Neural cell (in vitro differentiated cells): ENCODE measurements around the gene ATXN2L. TPM values are rescaled to one million over a fixed set of nuclear protein-coding genes. Genes with fewer than 3 reads are reported as not detected.

Experiments used
- H2AFZ ChIP-seq: fragments of 200-600, 300-800 bp; sonication (generic), shearing (Covaris generic); 2 replicates; pipeline ENCODE4 v1.6.0; 2014; ENCODE audit warnings: low read depth, mild to moderate bottlenecking, antibody characterized with exemption, low read length, moderate library complexity
- H3F3A ChIP-seq: fragments of 200-600 bp; shearing (Covaris generic); 2 replicates; pipeline ENCODE4 v1.6.1; 2016; ENCODE audit warnings: mild to moderate bottlenecking, moderate library complexity, mixed read lengths, antibody characterized with exemption, low read length; ENCODE audit not compliant: insufficient read depth, poor library complexity, severe bottlenecking
- H3K27ac ChIP-seq: fragments of 200-600, 300-800 bp; sonication (generic), shearing (Covaris generic); 2 replicates; pipeline ENCODE4 v1.5.1; 2014; ENCODE audit warnings: mild to moderate bottlenecking, low read length, moderate library complexity
- H3K27me3 ChIP-seq: fragments of 300-800, 200-600 bp; sonication (generic), shearing (Covaris generic); 2 replicates; pipeline ENCODE4 v1.6.0; 2014; ENCODE audit warnings: mild to moderate bottlenecking, low read depth, low read length, moderate library complexity; ENCODE audit not compliant: insufficient read depth
- H3K36me3 ChIP-seq: fragments of 300-800, 200-600 bp; sonication (generic), shearing (Covaris generic); 2 replicates; pipeline ENCODE4 v1.5.1; 2014; ENCODE audit warnings: mild to moderate bottlenecking, antibody characterized with exemption, low read length, moderate library complexity; ENCODE audit not compliant: insufficient read depth
- H3K4me2 ChIP-seq: fragments of 300-800, 200-600 bp; sonication (generic), shearing (Covaris generic); 2 replicates; pipeline ENCODE4 v1.6.0; 2014; ENCODE audit warnings: mild to moderate bottlenecking, low read length
- H3K4me3 ChIP-seq: fragments of 300-800, 200-600 bp; sonication (generic), shearing (Covaris generic); 2 replicates; pipeline ENCODE4 v1.5.1; 2014; ENCODE audit warnings: mild to moderate bottlenecking, low read length, moderate library complexity
- H3K79me2 ChIP-seq: fragments of 200-600 bp; shearing (Covaris generic); replicated peaks from 2 replicates; pipeline ENCODE4 v1.6.0; 2014; ENCODE audit warnings: mild to moderate bottlenecking, low read length, moderate library complexity; ENCODE audit not compliant: insufficient read depth
- H3K9ac ChIP-seq: fragments of 300-800, 200-600 bp; sonication (generic), shearing (Covaris generic); 2 replicates; pipeline ENCODE4 v1.6.1; 2016; ENCODE audit warnings: mild to moderate bottlenecking, low read length, mixed read lengths
- H3K9me2 ChIP-seq: fragments of 200-600 bp; shearing (Covaris generic); 2 replicates; pipeline ENCODE4 v1.6.1; 2016; ENCODE audit warnings: mild to moderate bottlenecking, low read length, mixed read lengths; ENCODE audit not compliant: insufficient read depth
- H3K9me3 ChIP-seq: fragments of 200-600, 300-800 bp; sonication (generic), shearing (Covaris generic); 2 replicates; pipeline ENCODE4 v1.6.1; 2016; ENCODE audit warnings: mild to moderate bottlenecking, mixed run types, low read length, moderate library complexity, mixed read lengths
- H4K20me1 ChIP-seq: fragments of 200-600 bp; shearing (Covaris generic); 2 replicates; pipeline ENCODE4 v1.6.1; 2016; ENCODE audit warnings: mild to moderate bottlenecking, mixed run types; ENCODE audit not compliant: insufficient read depth
- CTCF ChIP-seq: fragments of 450-650 bp; IDR thresholded peaks from 2 replicates; pipeline ENCODE4 v1.5.1; 2014; ENCODE audit warnings: antibody characterized with exemption, mild to moderate bottlenecking, moderate library complexity; ENCODE audit not compliant: poor library complexity, severe bottlenecking
- EP300 ChIP-seq: fragments of 450-650 bp; conservative IDR thresholded peaks from 2 replicates; pipeline ENCODE4 v1.6.1; 2014; ENCODE audit warnings: antibody characterized with exemption, mild to moderate bottlenecking, moderate library complexity; ENCODE audit not compliant: poor library complexity, severe bottlenecking
- EZH2 ChIP-seq: fragments of 200-600, 300-800 bp; shearing (Covaris generic), sonication (generic); IDR thresholded peaks from 2 replicates; pipeline ENCODE4 v1.6.1; 2014; ENCODE audit warnings: antibody characterized with exemption, low read length, borderline replicate concordance, mild to moderate bottlenecking; ENCODE audit not compliant: insufficient read depth, poor library complexity, severe bottlenecking
- MXI1 ChIP-seq: fragments of 450-650 bp; conservative IDR thresholded peaks from 2 replicates; pipeline ENCODE4 v1.6.1; 2014; ENCODE audit warnings: antibody characterized with exemption, mild to moderate bottlenecking; ENCODE audit not compliant: poor library complexity, severe bottlenecking
- POLR2AphosphoS5 ChIP-seq: IDR thresholded peaks from 2 replicates; pipeline ENCODE4 v1.6.1; 2012
- RAD21 ChIP-seq: fragments of 450-650 bp; conservative IDR thresholded peaks from 2 replicates; pipeline ENCODE4 v1.6.1; 2014; ENCODE audit warnings: antibody characterized with exemption, mild to moderate bottlenecking, moderate library complexity
- REST ChIP-seq: IDR thresholded peaks from 2 replicates; pipeline ENCODE4 v1.6.1; 2012; ENCODE audit warnings: borderline replicate concordance
- SMC3 ChIP-seq: fragments of 450-650 bp; conservative IDR thresholded peaks from 2 replicates; pipeline ENCODE4 v1.6.1; 2014; ENCODE audit warnings: antibody characterized with exemption, mild to moderate bottlenecking, moderate library complexity; ENCODE audit not compliant: poor library complexity
- TAF1 ChIP-seq: IDR thresholded peaks from 2 replicates; pipeline ENCODE4 v1.6.1; 2012; ENCODE audit warnings: low read depth
- polyA plus RNA-seq: library from polyadenylated mRNA; depleted of rRNA; stranded (reverse); fragments of >200 nt; gene quantifications from 2 replicates; pipeline ENCODE4 v1.2.3, GENCODE V29; 2014

ATXN2L gene
- polyA plus RNA-seq, 1 donor from 2014 or later = 24.0 TPM

- no peak overlapping the region for H3K9ac ChIP-seq
- H3K36me3 ChIP-seq = no peaks in the 10 kb centered on the region
- no peaks in the 10 kb centered on the region for H3F3A ChIP-seq
- peaks cover 23% of the 10 kb centered on the region for H3K79me2 ChIP-seq
- no peak overlapping the region for H3K27ac ChIP-seq
- H3K9me2 ChIP-seq = no peaks in the 10 kb centered on the region
- H3K4me3 ChIP-seq = no peak overlapping the region
- no peaks in the 10 kb centered on the region for H3K9me3 ChIP-seq
- H4K20me1 ChIP-seq = no peaks in the 10 kb centered on the region
- H3K27me3 ChIP-seq = no peaks in the 10 kb centered on the region
- H2AFZ ChIP-seq = no peak overlapping the region
- no peak overlapping the region for H3K4me2 ChIP-seq
- TF ChIP-seq EP300 = no peak
- no peak for TF ChIP-seq POLR2AphosphoS5
- no peak for TF ChIP-seq SMC3
- no peak for TF ChIP-seq TAF1
- no peak for TF ChIP-seq EZH2
- TF ChIP-seq RAD21 = no peak
- no peak for TF ChIP-seq CTCF
- no peak for TF ChIP-seq MXI1
- TF ChIP-seq REST = no peak
Measured at GRCh38 chr16:28842696-28843095, 19.9 kb downstream of the ATXN2L start.

GRCh38 chr16:28843766-28844165, 21.0 kb downstream of the ATXN2L start:
- no peaks in the 10 kb centered on the region for H3K27me3 ChIP-seq
- no peaks in the 10 kb centered on the region for H4K20me1 ChIP-seq
- H3K9me2 ChIP-seq = no peaks in the 10 kb centered on the region
- H3F3A ChIP-seq = no peaks in the 10 kb centered on the region
- no peak for TF ChIP-seq EZH2
- no peak for TF ChIP-seq RAD21
- no peak for TF ChIP-seq MXI1
- no peak for TF ChIP-seq REST
- TF ChIP-seq POLR2AphosphoS5 = no peak
- no peak for TF ChIP-seq CTCF
- TF ChIP-seq TAF1 = no peak
- no peak for TF ChIP-seq EP300
- no peak for TF ChIP-seq SMC3
- H3K27ac ChIP-seq = no peak overlapping the region
- no peak overlapping the region for H2AFZ ChIP-seq
- no peak overlapping the region for H3K4me3 ChIP-seq
- no peak overlapping the region for H3K4me2 ChIP-seq
- no peak overlapping the region for H3K9ac ChIP-seq
- peaks cover 23% of the 10 kb centered on the region for H3K79me2 ChIP-seq
- H3K9me3 ChIP-seq = no peaks in the 10 kb centered on the region
- H3K36me3 ChIP-seq = no peaks in the 10 kb centered on the region
